CD4-positive, alpha-beta T cell (primary cell): Measurements from ENCODE around the gene DTWD2. TPM values are rescaled to one million over a fixed set of nuclear protein-coding genes. Genes with fewer than 3 reads are reported as not detected.

Source experiments
- ATAC-seq: fragments of 200-7000 bp; cut with Tn5 transposase; one replicate; pipeline ENCODE4 v1.10.0; 2022; ENCODE audit warnings: mild to moderate bottlenecking; ENCODE audit not compliant: poor library complexity
- CTCF ChIA-PET: fragments of 350-600 bp; sonication (Branson Sonifier 250); formaldehyde crosslinking; loops from one replicate; lab custom pipeline; 2021; ENCODE audit warnings: antibody characterized with exemption, inconsistent platforms; lab: Charles Lee
- POLR2A ChIA-PET: fragments of 350-600 bp; sonication (Branson Sonifier 250); formaldehyde crosslinking; loops from one replicate; lab custom pipeline; 2021; ENCODE audit warnings: antibody characterized with exemption, inconsistent platforms; lab: Charles Lee
- DNase-seq, 14 experiments: peaks; one replicate each; pipeline ENCODE4 v3.0.0-alpha.2; 2013 to 2020; ENCODE audit warnings: mixed read lengths in 2 of 14
- H3K27ac ChIP-seq, 2 donors: one replicate each; pipeline versions ENCODE4 v1.5.1 to v1.7.0; 2013; ENCODE audit warnings: low read length in 2 of 2, low read depth in 1 of 2, mild to moderate bottlenecking in 1 of 2
- H3K27me3 ChIP-seq, 2 experiments: 1 replicate in 1 of 2; 2 replicates in 1 of 2; pipeline versions ENCODE4 v1.6.1 to v1.7.0; 2013; ENCODE audit warnings: low read length in 2 of 2, control low read depth in 1 of 2, mild to moderate bottlenecking in 1 of 2, moderate library complexity in 1 of 2; ENCODE audit not compliant: insufficient read depth in 2 of 2, control insufficient read depth in 1 of 2
- H3K36me3 ChIP-seq: one replicate; pipeline ENCODE4 v1.6.1; 2013; ENCODE audit warnings: low read length, control low read depth; ENCODE audit not compliant: insufficient read depth
- H3K4me1 ChIP-seq: one replicate; pipeline ENCODE4 v1.6.1; 2013; ENCODE audit warnings: low read length, control low read depth; ENCODE audit not compliant: insufficient read depth
- H3K4me3 ChIP-seq: one replicate; pipeline ENCODE4 v1.5.1; 2013; ENCODE audit warnings: mild to moderate bottlenecking, low read length, moderate library complexity
- H3K9me3 ChIP-seq, 2 experiments: 1 replicate in 1 of 2; 2 replicates in 1 of 2; pipeline versions ENCODE4 v1.6.1 to v1.7.0; 2013; ENCODE audit warnings: low read length in 2 of 2, mild to moderate bottlenecking in 2 of 2, control low read depth in 1 of 2, moderate library complexity in 1 of 2; ENCODE audit not compliant: control insufficient read depth in 1 of 2, insufficient read depth in 1 of 2
- H3K27ac Mint-ChIP-seq: one replicate; pipeline ENCODE4 v1.8.0; 2020; ENCODE audit warnings: mixed read lengths
- H3K27me3 Mint-ChIP-seq: one replicate; pipeline ENCODE4 v1.8.0; 2021; ENCODE audit warnings: mixed read lengths
- H3K36me3 Mint-ChIP-seq: one replicate; pipeline ENCODE4 v1.8.0; 2021; ENCODE audit warnings: low read depth, mixed read lengths
- H3K4me1 Mint-ChIP-seq: one replicate; pipeline ENCODE4 v1.8.0; 2021; ENCODE audit warnings: low read depth, mixed read lengths
- H3K4me3 Mint-ChIP-seq: one replicate; pipeline ENCODE4 v1.8.0; 2020; ENCODE audit warnings: mild to moderate bottlenecking, mixed read lengths
- H3K9me3 Mint-ChIP-seq: one replicate; pipeline ENCODE4 v1.8.0; 2020; ENCODE audit warnings: mixed read lengths
- CTCF ChIP-seq: fragments of 200-600 bp; IDR thresholded peaks from one replicate; pipeline ENCODE4 v1.8.0; 2022; ENCODE audit warnings: antibody characterized with exemption, mild to moderate bottlenecking
- intact Hi-C, 2 experiments: fragments of 100-400 bp; cut with DNase I in 1 of 2; cut with micrococcal nuclease in 1 of 2; formaldehyde crosslinking; loops; one replicate each; pipeline versions ENCODE4 v1.15.1 to v1.9.0; 2023 to 2025; cut with DNase I, micrococcal nuclease
- polyA plus RNA-seq, 2 donors: library from polyadenylated mRNA; unstranded; fragments of 120-200 nt; gene quantifications; one replicate each; pipeline ENCODE4 v1.2.1, GENCODE V29; 2013
- total RNA-seq, 174 experiments: library from RNA in 2 of 174; stranded (reverse) in 2 of 174; gene quantifications; one replicate each; pipeline ENCODE4 v1.2.3 and lab custom pipeline; 2021 to 2026

Gene DTWD2
- 1 to 10 TPM; 2.1 to 2.3 TPM for total RNA-seq
- 4.0 TPM for polyA plus RNA-seq (2013, experiment 1 of 2)
- polyA plus RNA-seq (2013, experiment 2 of 2): 3.5 TPM
- total RNA-seq (lab: John Stamatoyannopoulos, UW): 1.6 to 19.4 (median 7.8) reads per million in 172 experiments

- intact Hi-C loops: loop anchor here (1.0 to 10.0 kb wide), 8 partner anchors 83 to 1471 kb away; partner anchors contain the start of gene DMXL1 (in 2 of the 2)
- H3K9me3 ChIP-seq: no peaks in the 10 kb centered on the region
- Mint-ChIP-seq H3K36me3 (no peaks in the 10 kb centered on the region), H3K27me3 (no peaks in the 10 kb centered on the region), H3K4me1 (peaks cover 31% of the 10 kb centered on the region), H3K9me3 (peaks cover 2% of the 10 kb centered on the region), H3K27ac (peak within 1 kb of the TSS; percentile 73), H3K4me3 (peak within 1 kb of the TSS; percentile 87)
- ATAC-seq (peak; percentile 90), DNase-seq (peak; percentile 83 to 96 (median 89))
- ChIA-PET POLR2A (interaction anchor here (0.9 to 2.8 kb wide), 8 partner anchors 15 to 464 kb away, joined by 3 to 23 read pairs (median 6); partner anchors contain the start of genes DMXL1 and HSD17B4), CTCF (interaction anchor here (0.6 to 2.3 kb wide), 61 partner anchors 8 to 754 kb away, joined by 3 to 18 read pairs (median 4); partner anchors contain the start of gene DMXL1)
- peak; percentile 96 for TF ChIP-seq CTCF
- peak within 1 kb of the TSS; percentile 52 for H3K4me3 ChIP-seq
- peaks cover 10% of the 10 kb centered on the region for H3K4me1 ChIP-seq
- no peaks in the 10 kb centered on the region for H3K27me3 ChIP-seq
- peak within 1 kb of the TSS; percentile 54 to 70 for H3K27ac ChIP-seq
- H3K36me3 ChIP-seq: no peaks in the 10 kb centered on the region
These were observed at the start of gene DTWD2 for GRCh38 chr5:118987988-118988865. Gene DTWD2, minus strand, starts transcription at chr5:118988547. Its CDS starts 36 bp downstream, at chr5:118988511.

- H3K4me1 Mint-ChIP-seq: peaks cover 1% of the 10 kb centered on the region
These were observed 49.3 kb upstream of the DTWD2 start for GRCh38 chr5:119037496-119038215.

More at GRCh38 chr5:119037496-119038215, 49.3 kb upstream of the DTWD2 start:
- H3K36me3 Mint-ChIP-seq: no peaks in the 10 kb centered on the region
- POLR2A ChIA-PET: no interaction called here
- intact Hi-C loops: no loop called here
- Histone ChIP-seq H3K27ac (no peak overlapping the region), H3K27me3 (no peaks in the 10 kb centered on the region), H3K4me3 (no peak overlapping the region), H3K9me3 (no peaks in the 10 kb centered on the region), H3K36me3 (no peaks in the 10 kb centered on the region), H3K4me1 (no peaks in the 10 kb centered on the region)
- CTCF ChIA-PET: no interaction called here
- H3K4me3 Mint-ChIP-seq: no peak overlapping the region
- ATAC-seq (no peak), DNase-seq (no peak)
- no peaks in the 10 kb centered on the region for H3K9me3 Mint-ChIP-seq
- H3K27me3 Mint-ChIP-seq: no peaks in the 10 kb centered on the region
- TF ChIP-seq CTCF: no peak
- no peak overlapping the region for H3K27ac Mint-ChIP-seq
